Spleen (tissue), 7 donors: Measurements from ENCODE around the gene ACSL5.

Experiments
- POLR2A ChIP-seq, 3 donors: fragments of 450-650 bp; IDR thresholded peaks; one replicate each; pipeline ENCODE4 v1.5.1; 2017; ENCODE audit warnings: antibody characterized with exemption in 3 of 3, mild to moderate bottlenecking in 1 of 3
- TF ChIP-seq, protein P1 (sequence below), 11 experiments: fragments of 200-600 bp in 7 of 11; fragments of 450-650 bp in 4 of 11; sonication (generic) in 4 of 11; IDR thresholded peaks in 8 of 11; conservative IDR thresholded peaks in 3 of 11; 1 replicate in 7 of 11; 2 replicates in 4 of 11; pipeline versions ENCODE4 v1.4.0 to v1.8.0; 2016 to 2021; ENCODE audit warnings: antibody characterized with exemption in 11 of 11, inconsistent platforms in 4 of 11, mild to moderate bottlenecking in 1 of 11
- donor health status: DM: no; HTN: no; CAD: no; lungs with moderate emphysema.
- donor health status: DM: no; HTN: no; CAD: no.
- donor health status: DM: no; HTN: no; CAD: no.

DNA sequence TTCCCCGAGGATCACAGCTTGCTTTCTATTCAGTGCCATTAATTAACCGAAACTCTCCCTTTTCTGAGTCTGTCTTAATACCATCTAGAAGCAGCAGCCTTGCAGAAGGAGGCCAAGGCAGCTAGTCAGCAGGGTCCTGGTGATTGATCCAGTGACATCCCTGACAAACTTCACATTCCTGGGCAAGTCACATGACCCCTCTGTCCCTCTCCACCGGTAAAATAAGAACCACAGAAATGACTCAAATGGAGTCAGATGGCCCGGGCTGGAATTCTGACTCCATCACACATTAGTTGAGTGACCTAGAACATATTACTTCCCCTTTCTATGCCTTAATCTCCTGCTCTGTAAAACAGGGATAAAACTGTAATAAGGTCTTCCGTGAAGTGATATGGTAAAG lies 17.2 kb upstream of the ACSL5 start:
- TF ChIP-seq, protein P1, sequence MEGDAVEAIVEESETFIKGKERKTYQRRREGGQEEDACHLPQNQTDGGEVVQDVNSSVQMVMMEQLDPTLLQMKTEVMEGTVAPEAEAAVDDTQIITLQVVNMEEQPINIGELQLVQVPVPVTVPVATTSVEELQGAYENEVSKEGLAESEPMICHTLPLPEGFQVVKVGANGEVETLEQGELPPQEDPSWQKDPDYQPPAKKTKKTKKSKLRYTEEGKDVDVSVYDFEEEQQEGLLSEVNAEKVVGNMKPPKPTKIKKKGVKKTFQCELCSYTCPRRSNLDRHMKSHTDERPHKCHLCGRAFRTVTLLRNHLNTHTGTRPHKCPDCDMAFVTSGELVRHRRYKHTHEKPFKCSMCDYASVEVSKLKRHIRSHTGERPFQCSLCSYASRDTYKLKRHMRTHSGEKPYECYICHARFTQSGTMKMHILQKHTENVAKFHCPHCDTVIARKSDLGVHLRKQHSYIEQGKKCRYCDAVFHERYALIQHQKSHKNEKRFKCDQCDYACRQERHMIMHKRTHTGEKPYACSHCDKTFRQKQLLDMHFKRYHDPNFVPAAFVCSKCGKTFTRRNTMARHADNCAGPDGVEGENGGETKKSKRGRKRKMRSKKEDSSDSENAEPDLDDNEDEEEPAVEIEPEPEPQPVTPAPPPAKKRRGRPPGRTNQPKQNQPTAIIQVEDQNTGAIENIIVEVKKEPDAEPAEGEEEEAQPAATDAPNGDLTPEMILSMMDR (IDR thresholded peaks at IDR 0.05 in 8 of 11, conservative IDR thresholded peaks at IDR 0.05 in 3 of 11): no peak
- no peak for TF ChIP-seq POLR2A (IDR thresholded peaks at IDR 0.05)
